Measurements from ENCODE around the gene FBXL16. TPM values are rescaled to one million over a fixed set of nuclear protein-coding genes. Genes with fewer than 3 reads are reported as not detected.

Gene FBXL16
- total RNA-seq, 4 donors from 2014 or later: 2.2 to 8.4 (median 3.7) TPM

- Histone ChIP-seq H3K9me3 (no peaks in the 10 kb centered on the region), H3K36me3 (no peaks in the 10 kb centered on the region), H3K4me1 (peaks cover 34 to 69% (median 40%) of the 10 kb centered on the region in 3 donors), H3K4me3 (no peak overlapping the region), H3K27me3 (peaks cover 0 to 41% (median 6%) of the 10 kb centered on the region in 4 donors), H3K27ac (no peak overlapping the region)
- intact Hi-C loops (cut with DNase I): no loop called here
- no peak for DNase-seq
- WGBS, 2 donors: 61 to 72% methylated on average over 4 to 5 of the region's 6 CpGs
- no peak for TF ChIP-seq CTCF (IDR thresholded peaks at IDR 0.05)
- TF ChIP-seq POLR2A (IDR thresholded peaks at IDR 0.05): no peak
Observed at GRCh38 chr16:718922-719321, 13.3 kb upstream of the FBXL16 start.

GRCh38 chr16:718389-718788 lies 12.8 kb upstream of the FBXL16 start:
- Histone ChIP-seq H3K27ac (no peak overlapping the region), H3K4me3 (no peak overlapping the region), H3K9me3 (no peaks in the 10 kb centered on the region), H3K4me1 (peaks cover 34 to 69% (median 40%) of the 10 kb centered on the region in 3 donors), H3K36me3 (no peaks in the 10 kb centered on the region), H3K27me3 (peaks cover 0 to 41% (median 6%) of the 10 kb centered on the region in 4 donors)
- no peak for DNase-seq
- intact Hi-C loops (cut with DNase I): no loop called here
- WGBS, 2 donors: 86 to 100% methylated on average over 2 to 6 of the region's 9 CpGs
- TF ChIP-seq POLR2A (IDR thresholded peaks at IDR 0.05) (no peak), CTCF (IDR thresholded peaks at IDR 0.05) (no peak)

GRCh38 chr16:717450-718245 lies 12.0 kb upstream of the FBXL16 start:
- Histone ChIP-seq H3K27ac (no peak overlapping the region), H3K9me3 (no peaks in the 10 kb centered on the region), H3K27me3 (peaks cover 0 to 41% (median 6%) of the 10 kb centered on the region in 4 donors), H3K4me3 (no peak overlapping the region), H3K36me3 (no peaks in the 10 kb centered on the region), H3K4me1 (peaks cover 34 to 75% (median 40%) of the 10 kb centered on the region in 3 donors)
- intact Hi-C loops (cut with DNase I): no loop called here
- TF ChIP-seq CTCF (IDR thresholded peaks at IDR 0.05) (no peak), POLR2A (IDR thresholded peaks at IDR 0.05) (no peak)
- WGBS, 2 donors: 74% methylated on average over 14 of the region's 32 CpGs; no CpG with 5 or more reads in 1 of the 2 donors
- no peak for DNase-seq

- no peak overlapping the region for H3K4me3 ChIP-seq
- DNase-seq: no peak
- WGBS, 2 donors: 94% methylated on average over 14 of the region's 29 CpGs; no CpG with 5 or more reads in 1 of the 2 donors
- no peaks in the 10 kb centered on the region for H3K36me3 ChIP-seq
- H3K27me3 ChIP-seq: peaks cover 0 to 47% (median 6%) of the 10 kb centered on the region in 4 donors
- H3K9me3 ChIP-seq: no peaks in the 10 kb centered on the region
- no peak overlapping the region for H3K27ac ChIP-seq
- peaks cover 32 to 75% (median 37%) of the 10 kb centered on the region in 3 donors for H3K4me1 ChIP-seq
- TF ChIP-seq POLR2A (IDR thresholded peaks at IDR 0.05) (no peak), CTCF (IDR thresholded peaks at IDR 0.05) (no peak)
- intact Hi-C loops (cut with DNase I): no loop called here
Observed at GRCh38 chr16:716768-717325, 11.2 kb upstream of the FBXL16 start.

- peak overlapping the region in 3 of 4 donors; percentile 52 to 87 (median 70) for H3K4me3 ChIP-seq
Observed at GRCh38 chr16:716200-716568, 10.6 kb upstream of the FBXL16 start.

More at GRCh38 chr16:716200-716568, 10.6 kb upstream of the FBXL16 start:
- no peak for TF ChIP-seq POLR2A (IDR thresholded peaks at IDR 0.05)
- no peak for TF ChIP-seq CTCF (IDR thresholded peaks at IDR 0.05)
- no peak for DNase-seq
- WGBS, 2 donors: 26% methylated on average over 10 of the region's 12 CpGs; no CpG with 5 or more reads in 1 of the 2 donors
- peaks cover 32 to 75% (median 32%) of the 10 kb centered on the region in 3 donors for H3K4me1 ChIP-seq
- H3K36me3 ChIP-seq: no peaks in the 10 kb centered on the region
- intact Hi-C loops (cut with DNase I): no loop called here
- no peaks in the 10 kb centered on the region for H3K9me3 ChIP-seq
- H3K27ac ChIP-seq: peak overlapping the region in 1 of 4 donors; percentile 61
- H3K27me3 ChIP-seq: peaks cover 3 to 53% (median 7%) of the 10 kb centered on the region in 4 donors

Data from esophagus squamous epithelium (tissue), 5 donors.